ENCODE data around the gene PRTG.
"Not testable (repeated sequence)": the region's sequence is repeated elsewhere in the genome, so short reads cannot be mapped to it uniquely, and the experiment has no call there.

PRTG gene

GRCh38 chr15:55742927-55743728, at the start of gene PRTG:
Gene PRTG, minus strand, starts transcription at chr15:55743152. Its CDS starts 221 bp downstream, at chr15:55742931.
- peak; percentile 69 for DNase-seq

GRCh38 chr15:55791551-55792400, 48.8 kb upstream of the PRTG start:
- DNase-seq, result peak; percentile 86

- DNase-seq, result peak; percentile 61
Measured at GRCh38 chr15:55789066-55789660, 46.2 kb upstream of the PRTG start.

GRCh38 chr15:55786341-55786740, 43.4 kb upstream of the PRTG start:
- peak; percentile 64 for DNase-seq

- DNase-seq, result not testable (repeated sequence)
Measured at GRCh38 chr15:55785593-55785992, 42.6 kb upstream of the PRTG start.

GRCh38 chr15:55784286-55784685, 41.3 kb upstream of the PRTG start:
- no peak for DNase-seq

- peak; percentile 58 for DNase-seq
Measured at GRCh38 chr15:55782901-55783300, 39.9 kb upstream of the PRTG start.

- DNase-seq, result no peak
Measured at GRCh38 chr15:55780292-55780691, 37.3 kb upstream of the PRTG start.

- DNase-seq, result no peak
Measured at GRCh38 chr15:55778932-55779331, 36.0 kb upstream of the PRTG start.

GRCh38 chr15:55775316-55775715, 32.4 kb upstream of the PRTG start:
- DNase-seq, result peak; percentile 92

GRCh38 chr15:55774113-55774970, 31.4 kb upstream of the PRTG start:
- peak; percentile 69 for DNase-seq

- peak; percentile 82 for DNase-seq
Measured at GRCh38 chr15:55770806-55771205, 27.9 kb upstream of the PRTG start.

- DNase-seq, result peak; percentile 82
Measured at GRCh38 chr15:55770261-55770660, 27.3 kb upstream of the PRTG start.

- DNase-seq, result no peak
Measured at GRCh38 chr15:55768670-55769185, 25.8 kb upstream of the PRTG start.

- no peak for DNase-seq
Measured at GRCh38 chr15:55766676-55767075, 23.7 kb upstream of the PRTG start.

GRCh38 chr15:55764398-55764797, 21.4 kb upstream of the PRTG start:
- DNase-seq, result no peak

- peak; percentile 66 for DNase-seq
Measured at GRCh38 chr15:55758580-55758986, 15.6 kb upstream of the PRTG start.

- DNase-seq, result not testable (repeated sequence)
Measured at GRCh38 chr15:55753433-55753832, 10.5 kb upstream of the PRTG start.

- DNase-seq, result no peak
Measured at GRCh38 chr15:55750706-55751105, 7.8 kb upstream of the PRTG start.

GRCh38 chr15:55743729-55744655, 1.0 kb upstream of the PRTG start:
- no peak for DNase-seq

GRCh38 chr15:55742498-55742926, 440 bp downstream of the PRTG start:
- DNase-seq, result no peak

Data from NCI-H69 (cell line).